Esophagus (tissue), 2 donors: Measurements from ENCODE around the gene TM7SF3. TPM values are rescaled to one million over a fixed set of nuclear protein-coding genes. Genes with fewer than 3 reads are reported as not detected.

Experiments
- H3K27ac ChIP-seq, 2 donors: one replicate each; pipeline ENCODE4 v1.5.1; 2013; ENCODE audit warnings: low read depth in 2 of 2, mild to moderate bottlenecking in 2 of 2, inconsistent platforms in 1 of 2, low read length in 1 of 2, moderate library complexity in 1 of 2
- H3K27me3 ChIP-seq, 2 donors: one replicate each; pipeline ENCODE4 v1.6.1; 2013; ENCODE audit warnings: low read length in 2 of 2, control low read depth in 1 of 2, mild to moderate bottlenecking in 1 of 2; ENCODE audit not compliant: insufficient read depth in 2 of 2, control insufficient read depth in 1 of 2
- H3K36me3 ChIP-seq, 2 donors: one replicate each; pipeline ENCODE4 v1.6.1; 2013; ENCODE audit warnings: low read length in 1 of 2; ENCODE audit not compliant: control insufficient read depth in 2 of 2, insufficient read depth in 2 of 2
- H3K4me1 ChIP-seq, 2 donors: one replicate each; pipeline ENCODE4 v1.6.1; 2013; ENCODE audit warnings: low read length in 1 of 2; ENCODE audit not compliant: control insufficient read depth in 2 of 2, insufficient read depth in 2 of 2
- H3K4me3 ChIP-seq, 2 donors: one replicate each; pipeline ENCODE4 v1.5.1; 2013; ENCODE audit warnings: low read length in 2 of 2, mild to moderate bottlenecking in 2 of 2, low read depth in 1 of 2, moderate library complexity in 1 of 2
- H3K9me3 ChIP-seq, 2 donors: one replicate each; pipeline ENCODE4 v1.6.1; 2013; ENCODE audit warnings: mild to moderate bottlenecking in 2 of 2, low read depth in 1 of 2, low read length in 1 of 2, moderate library complexity in 1 of 2; ENCODE audit not compliant: control insufficient read depth in 2 of 2, insufficient read depth in 1 of 2
- WGBS, 2 donors: extraction: QIAGEN DNeasy Blood & Tissue Kit; methylation state at CpG; one replicate each; pipeline ENCODE4 v1.1.7; 2013; 5-methylcytosine and 5-hydroxymethylcytosine counted together
- polyA plus RNA-seq, 2 donors: library from polyadenylated mRNA; stranded (reverse); fragments of 200-250 nt; gene quantifications; one replicate each; pipeline ENCODE4 v1.2.3, GENCODE V29; 2013
- donor health status: healthy with polysubstance abuse.
- donor health status: Bipolar disorder and iron deficiency.

TM7SF3 gene
- polyA plus RNA-seq, 2 donors: 15.9 to 43.3 TPM

GRCh38 chr12:26988703-26989102 is 25.5 kb downstream of the TM7SF3 start:
- Histone ChIP-seq H3K27ac (no peak overlapping the region), H3K4me1 (no peaks in the 10 kb centered on the region), H3K9me3 (no peaks in the 10 kb centered on the region), H3K27me3 (no peaks in the 10 kb centered on the region), H3K36me3 (peaks cover 4 to 6% of the 10 kb centered on the region in 2 donors), H3K4me3 (no peak overlapping the region)
- 89% methylated on average over 4 of the region's 4 CpGs for WGBS, 2 donors

DNA sequence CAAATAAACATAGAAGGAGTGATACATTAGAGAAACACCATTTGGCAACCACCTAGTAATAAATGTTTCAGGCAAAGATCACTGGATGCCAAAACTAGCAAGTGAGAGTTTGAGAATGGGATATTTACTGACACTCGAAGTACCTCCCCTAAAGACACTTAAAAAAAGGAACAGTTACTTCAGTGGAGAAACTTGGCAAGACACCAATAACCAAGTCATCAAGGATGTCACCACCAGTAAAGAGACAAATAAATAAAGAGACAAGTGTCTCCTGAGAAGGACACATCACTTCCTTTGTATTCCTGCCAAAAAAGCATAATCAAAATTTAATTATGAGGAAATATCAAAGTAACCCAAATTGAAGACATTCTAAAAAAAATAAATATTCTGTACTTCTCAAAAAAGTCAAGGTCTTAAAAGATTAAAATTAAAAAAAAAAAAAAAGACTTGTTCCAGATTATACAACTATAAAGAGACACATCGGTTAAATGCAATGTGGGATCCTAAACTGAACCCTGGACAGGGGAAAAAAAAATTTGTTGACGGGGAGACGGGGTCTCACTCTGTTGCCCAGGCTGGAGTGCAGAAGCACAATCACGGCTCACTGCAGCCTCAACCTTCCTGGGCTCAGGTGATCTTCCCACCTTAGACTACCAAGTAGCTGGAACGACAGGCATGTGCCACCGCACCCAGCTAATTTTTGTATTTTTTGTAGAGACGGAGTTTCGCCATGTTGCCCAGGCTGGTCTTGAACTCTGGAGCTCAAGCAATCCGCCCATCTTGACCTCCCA is 26.4 kb downstream of the TM7SF3 start:
- no peaks in the 10 kb centered on the region for H3K9me3 ChIP-seq
- H3K27me3 ChIP-seq: no peaks in the 10 kb centered on the region
- 90% methylated on average over 10 of the region's 10 CpGs for whole genome bisulfite sequencing, 2 donors
- H3K4me3 ChIP-seq: no peak overlapping the region
- H3K4me1 ChIP-seq: no peaks in the 10 kb centered on the region
- H3K27ac ChIP-seq: no peak overlapping the region
- H3K36me3 ChIP-seq: peaks cover 4 to 5% of the 10 kb centered on the region in 2 donors

GRCh38 chr12:26982866-26983265 is 31.3 kb downstream of the TM7SF3 start:
- H3K4me3 ChIP-seq: no peak overlapping the region
- H3K36me3 ChIP-seq: peaks cover 7 to 10% of the 10 kb centered on the region in 2 donors
- H3K4me1 ChIP-seq: no peaks in the 10 kb centered on the region
- H3K27ac ChIP-seq: no peak overlapping the region
- WGBS, 2 donors: 96 to 98% methylated on average over 2 of the region's 2 CpGs
- no peaks in the 10 kb centered on the region for H3K9me3 ChIP-seq
- H3K27me3 ChIP-seq: no peaks in the 10 kb centered on the region

DNA sequence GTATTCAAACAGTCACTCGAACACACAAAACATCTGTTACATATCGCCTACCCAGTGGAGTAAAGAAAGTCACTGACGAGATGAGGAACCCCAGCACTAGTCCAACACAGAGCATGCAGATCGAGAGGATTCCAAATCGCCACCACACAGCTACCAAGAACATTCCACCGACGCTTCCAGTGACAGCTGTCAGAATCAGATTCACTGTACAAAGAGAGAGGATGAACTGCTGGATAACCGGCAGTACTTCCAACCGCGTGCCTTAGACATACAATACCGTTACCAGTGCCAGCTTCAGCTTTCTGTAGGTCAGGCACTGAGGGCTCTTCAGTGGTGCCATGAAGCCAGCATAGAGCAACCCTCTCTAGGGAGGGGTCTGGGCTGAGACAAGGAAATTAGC is 34.5 kb downstream of the TM7SF3 start:
- no peak overlapping the region for H3K27ac ChIP-seq
- peaks cover 7 to 8% of the 10 kb centered on the region in 2 donors for H3K36me3 ChIP-seq
- no peak overlapping the region for H3K4me3 ChIP-seq
- no peaks in the 10 kb centered on the region for H3K4me1 ChIP-seq
- 94% methylated on average over 11 of the region's 11 CpGs for WGBS, 2 donors
- no peaks in the 10 kb centered on the region for H3K9me3 ChIP-seq
- no peaks in the 10 kb centered on the region for H3K27me3 ChIP-seq

GRCh38 chr12:26978801-26979200 is 35.4 kb downstream of the TM7SF3 start:
- Histone ChIP-seq H3K4me3 (no peak overlapping the region), H3K27ac (no peak overlapping the region), H3K27me3 (no peaks in the 10 kb centered on the region), H3K36me3 (peaks cover 7 to 9% of the 10 kb centered on the region in 2 donors), H3K4me1 (no peaks in the 10 kb centered on the region), H3K9me3 (no peaks in the 10 kb centered on the region)
- 97 to 98% methylated on average over 1 of the region's 1 CpG for WGBS, 2 donors

GRCh38 chr12:26976687-26977086 is 37.5 kb downstream of the TM7SF3 start:
- 68 to 83% methylated on average over 2 of the region's 2 CpGs for WGBS, 2 donors
- no peaks in the 10 kb centered on the region for H3K9me3 ChIP-seq
- H3K36me3 ChIP-seq: peaks cover 7 to 10% of the 10 kb centered on the region in 2 donors
- no peaks in the 10 kb centered on the region for H3K4me1 ChIP-seq
- H3K27ac ChIP-seq: no peak overlapping the region
- H3K4me3 ChIP-seq: no peak overlapping the region
- H3K27me3 ChIP-seq: no peaks in the 10 kb centered on the region

GRCh38 chr12:26971963-26972362 is 42.2 kb downstream of the TM7SF3 start:
- Histone ChIP-seq H3K9me3 (no peaks in the 10 kb centered on the region), H3K27ac (no peak overlapping the region), H3K27me3 (no peaks in the 10 kb centered on the region), H3K36me3 (peaks cover 2 to 3% of the 10 kb centered on the region in 2 donors), H3K4me1 (no peaks in the 10 kb centered on the region), H3K4me3 (no peak overlapping the region)
- 75 to 76% methylated on average over 2 of the region's 2 CpGs for WGBS, 2 donors

DNA sequence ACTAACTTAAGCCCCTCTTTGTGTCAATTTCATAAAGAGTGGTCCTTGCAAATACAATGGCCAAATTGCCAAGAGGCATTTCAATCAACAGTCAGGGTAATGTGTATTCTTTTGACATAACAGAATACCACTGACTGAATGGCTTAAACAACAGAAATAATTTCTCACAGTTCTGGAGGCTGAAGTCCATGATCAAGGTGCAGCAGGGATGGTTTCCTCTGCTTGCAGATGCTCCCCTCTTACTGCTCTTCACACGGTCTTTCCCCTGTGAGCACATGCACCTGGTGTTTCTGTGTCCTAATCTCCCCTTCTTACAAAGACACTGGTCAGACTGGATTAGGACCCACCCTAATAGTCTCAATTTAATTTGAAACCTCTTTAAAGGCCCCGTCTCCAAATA is 44.0 kb downstream of the TM7SF3 start:
- H3K4me3 ChIP-seq: no peak overlapping the region
- WGBS, 2 donors: 98% methylated on average over 2 of the region's 2 CpGs
- H3K4me1 ChIP-seq: no peaks in the 10 kb centered on the region
- no peaks in the 10 kb centered on the region for H3K27me3 ChIP-seq
- H3K27ac ChIP-seq: no peak overlapping the region
- no peaks in the 10 kb centered on the region for H3K9me3 ChIP-seq
- H3K36me3 ChIP-seq: peaks cover 2 to 3% of the 10 kb centered on the region in 2 donors

DNA sequence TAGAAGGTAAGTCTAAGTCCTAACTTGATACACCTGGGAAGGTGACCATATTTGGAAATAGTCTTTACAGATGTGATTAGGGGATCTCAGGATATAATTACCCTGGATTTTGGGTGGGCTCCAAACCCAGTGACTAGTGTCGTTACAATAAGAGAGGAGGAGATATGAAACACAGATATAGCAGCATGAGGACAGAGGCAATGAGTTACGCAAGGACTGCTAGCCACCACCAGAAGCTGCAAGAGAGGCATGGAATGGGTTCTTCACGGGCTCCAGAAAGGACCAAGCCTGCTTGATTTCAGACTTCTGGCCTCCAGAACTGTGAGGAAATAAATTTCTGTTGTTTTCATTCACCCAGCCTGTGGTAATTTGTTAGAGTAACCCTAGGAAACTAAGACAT is 47.3 kb downstream of the TM7SF3 start:
- Histone ChIP-seq H3K27ac (no peak overlapping the region), H3K36me3 (peaks cover 2 to 5% of the 10 kb centered on the region in 2 donors), H3K9me3 (no peaks in the 10 kb centered on the region), H3K4me1 (no peaks in the 10 kb centered on the region), H3K4me3 (no peak overlapping the region), H3K27me3 (no peaks in the 10 kb centered on the region)
- 92 to 95% methylated on average over 3 of the region's 3 CpGs for WGBS, 2 donors

DNA sequence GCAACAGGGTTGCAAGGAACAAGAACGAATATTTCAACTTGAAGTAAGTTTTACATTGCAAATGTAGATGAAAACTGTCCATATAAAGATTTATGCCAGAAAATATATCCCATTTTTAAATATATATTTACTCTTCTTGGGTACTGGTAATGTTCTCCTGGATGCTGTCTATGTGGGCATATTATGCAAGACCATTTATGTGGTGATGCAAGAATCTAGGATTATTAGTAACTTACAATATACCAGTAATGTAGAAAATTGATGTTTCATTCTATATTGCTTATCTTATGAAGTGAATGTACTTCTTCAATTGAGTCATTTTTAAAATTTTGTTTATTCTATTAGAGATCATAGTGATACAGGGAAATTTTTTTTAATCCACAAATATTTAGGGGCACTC is 50.8 kb downstream of the TM7SF3 start:
- 94 to 97% methylated on average over 1 of the region's 1 CpG for WGBS, 2 donors
- Histone ChIP-seq H3K9me3 (no peaks in the 10 kb centered on the region), H3K36me3 (peaks cover 0 to 5% of the 10 kb centered on the region in 2 donors), H3K4me3 (no peak overlapping the region), H3K4me1 (no peaks in the 10 kb centered on the region), H3K27ac (no peak overlapping the region), H3K27me3 (no peaks in the 10 kb centered on the region)
